Activated CD8-positive, alpha-beta memory T cell treated with anti-CD3 and anti-CD28 coated beads for 36 hours (primary cell): Measurements from ENCODE around the gene CRIP2. TPM values are rescaled to one million over a fixed set of nuclear protein-coding genes. Genes with fewer than 3 reads are reported as not detected.

ENCODE experiments used
- CTCF ChIA-PET: fragments of 350-600 bp; sonication (Branson Sonifier 250); formaldehyde crosslinking; loops from one replicate; lab custom pipeline; 2021; ENCODE audit warnings: antibody characterized with exemption; lab: Charles Lee
- POLR2A ChIA-PET: fragments of 350-600 bp; sonication (Branson Sonifier 250); formaldehyde crosslinking; loops from one replicate; lab custom pipeline; 2021; ENCODE audit warnings: antibody characterized with exemption; lab: Charles Lee
- total RNA-seq, 2 experiments: library from RNA; stranded (reverse); gene quantifications; one replicate each; pipeline ENCODE4 v1.2.3, GENCODE V29; 2021

The CRIP2 gene
- total RNA-seq, 2 experiments from 2014 or later = 1.0 to 1.2 TPM

GRCh38 chr14:105500036-105500725 lies 25.6 kb downstream of the CRIP2 start:
- ChIA-PET POLR2A (interaction anchor here (0.5 kb wide), 1 partner anchor 77 kb away, joined by 5 read pairs; no protein-coding TSS in a partner anchor), CTCF (interaction anchor here (0.6 kb wide), 1 partner anchor 126 kb away, joined by 3 read pairs; no protein-coding TSS in a partner anchor)

- ChIA-PET POLR2A (interaction anchor here (0.5 kb wide), 1 partner anchor 78 kb away, joined by 5 read pairs; no protein-coding TSS in a partner anchor), CTCF (no interaction called here)
Observed at GRCh38 chr14:105500726-105501101, 26.1 kb downstream of the CRIP2 start.

GRCh38 chr14:105501504-105502291 lies 27.1 kb downstream of the CRIP2 start:
- CTCF ChIA-PET = no interaction called here
- POLR2A ChIA-PET = no interaction called here

GRCh38 chr14:105502446-105503295 lies 28.1 kb downstream of the CRIP2 start:
- ChIA-PET CTCF (no interaction called here), POLR2A (no interaction called here)

- CTCF ChIA-PET = no interaction called here
- POLR2A ChIA-PET = interaction anchor here (0.6 kb wide), 1 partner anchor 438 kb away, joined by 3 read pairs; no protein-coding TSS in a partner anchor
Observed at GRCh38 chr14:105503296-105503640, 28.6 kb downstream of the CRIP2 start.

- POLR2A ChIA-PET = interaction anchor here (0.6 kb wide), 1 partner anchor 438 kb away, joined by 3 read pairs; no protein-coding TSS in a partner anchor
- CTCF ChIA-PET = no interaction called here
Observed at GRCh38 chr14:105503935-105504692, 29.5 kb downstream of the CRIP2 start.

GRCh38 chr14:105505101-105505500 lies 30.5 kb downstream of the CRIP2 start:
- CTCF ChIA-PET = interaction anchor here (0.7 kb wide), 1 partner anchor 32 kb away, joined by 3 read pairs; no protein-coding TSS in a partner anchor

GRCh38 chr14:105507247-105507646 lies 32.6 kb downstream of the CRIP2 start:
- ChIA-PET CTCF (no interaction called here), POLR2A (interaction anchor here (0.6 kb wide), 1 partner anchor 21 kb away, joined by 3 read pairs; no protein-coding TSS in a partner anchor)

More at GRCh38 chr14:105505101-105505500, 30.5 kb downstream of the CRIP2 start:
- POLR2A ChIA-PET = no interaction called here

- CTCF ChIA-PET = no interaction called here
- POLR2A ChIA-PET = no interaction called here
Observed at GRCh38 chr14:105508069-105508468, 33.4 kb downstream of the CRIP2 start.

GRCh38 chr14:105508601-105509000 lies 34.0 kb downstream of the CRIP2 start:
- POLR2A ChIA-PET = no interaction called here
- CTCF ChIA-PET = no interaction called here

- ChIA-PET POLR2A (no interaction called here), CTCF (interaction anchor here (1.2 kb wide), 1 partner anchor 20 kb away, joined by 3 read pairs; no protein-coding TSS in a partner anchor)
Observed at GRCh38 chr14:105517096-105517495, 42.5 kb downstream of the CRIP2 start.

GRCh38 chr14:105519946-105520698 lies 45.5 kb downstream of the CRIP2 start:
- ChIA-PET CTCF (no interaction called here), POLR2A (no interaction called here)

- ChIA-PET CTCF (interaction anchor here (1.4 kb wide), 1 partner anchor 12 kb away, joined by 3 read pairs; no protein-coding TSS in a partner anchor), POLR2A (interaction anchor here (0.5 kb wide), 1 partner anchor 208 kb away, joined by 3 read pairs; no protein-coding TSS in a partner anchor)
Observed at GRCh38 chr14:105525326-105525725, 50.7 kb downstream of the CRIP2 start.

- CTCF ChIA-PET = interaction anchor here (1.4 kb wide), 1 partner anchor 11 kb away, joined by 3 read pairs; no protein-coding TSS in a partner anchor
- POLR2A ChIA-PET = interaction anchor here (0.5 kb wide), 1 partner anchor 209 kb away, joined by 3 read pairs; no protein-coding TSS in a partner anchor
Observed at GRCh38 chr14:105525861-105526775, 51.5 kb downstream of the CRIP2 start, which contains the start of gene TMEM121. Gene TMEM121, plus strand, starts transcription at chr14:105526583. Its CDS starts 2,252 bp downstream, at chr14:105528835.

- POLR2A ChIA-PET = no interaction called here
Observed at GRCh38 chr14:105526776-105527380, 52.3 kb downstream of the CRIP2 start.

GRCh38 chr14:105527381-105527825 lies 52.8 kb downstream of the CRIP2 start:
- ChIA-PET CTCF (interaction anchor here (1.4 to 2.1 kb wide), 2 partner anchors 10 to 38 kb away, joined by 4 to 20 read pairs; no protein-coding TSS in a partner anchor), POLR2A (no interaction called here)

More at GRCh38 chr14:105526776-105527380, 52.3 kb downstream of the CRIP2 start:
- CTCF ChIA-PET = no interaction called here
